Right atrium auricular region (tissue), 2 donors: ENCODE measurements around the gene NBL1. TPM values are rescaled to one million over a fixed set of nuclear protein-coding genes. Genes with fewer than 3 reads are reported as not detected.

Experiments used
- DNase-seq: peaks from one replicate; pipeline ENCODE4 v3.0.0-alpha.2; 2019; ENCODE audit warnings: low spot score
- H3K27ac ChIP-seq, 2 donors: fragments of 200-600 bp; sonication (generic); 1 replicate in 1 of 2; 2 replicates in 1 of 2; pipeline ENCODE4 v1.5.1; 2016 to 2019
- H3K27me3 ChIP-seq, 2 donors: fragments of 200-600 bp; sonication (generic); one replicate each; pipeline versions ENCODE4 v1.5.1 to v1.6.0; 2017 to 2019
- H3K36me3 ChIP-seq: fragments of 200-600 bp; sonication (generic); one replicate; pipeline ENCODE4 v1.5.1; 2016
- H3K4me1 ChIP-seq, 2 donors: fragments of 200-600 bp; sonication (generic); one replicate each; pipeline versions ENCODE4 v1.5.1 to v1.6.0; 2017 to 2019
- H3K4me3 ChIP-seq, 2 donors: fragments of 200-600 bp; sonication (generic); 1 replicate in 1 of 2; 2 replicates in 1 of 2; pipeline ENCODE4 v1.5.1; 2017 to 2019; ENCODE audit warnings: mild to moderate bottlenecking in 1 of 2, moderate library complexity in 1 of 2
- H3K9me3 ChIP-seq, 2 donors: fragments of 200-600 bp; sonication (generic); one replicate each; pipeline ENCODE4 v1.5.1; 2019
- total RNA-seq, 2 donors: library from RNA; depleted of rRNA; stranded (reverse); fragments of >200 nt; gene quantifications; one replicate each; pipeline ENCODE4 v1.1.0, GENCODE V29; 2016
- TF ChIP-seq, protein P1 (sequence below), 2 donors: fragments of 200-600 bp; sonication (generic); IDR thresholded peaks; one replicate each; pipeline ENCODE4 v1.5.1; 2019; ENCODE audit warnings: antibody characterized with exemption in 2 of 2

Gene NBL1
- total RNA-seq, 2 donors from 2014 or later: 19.5 to 57.2 TPM

DNA sequence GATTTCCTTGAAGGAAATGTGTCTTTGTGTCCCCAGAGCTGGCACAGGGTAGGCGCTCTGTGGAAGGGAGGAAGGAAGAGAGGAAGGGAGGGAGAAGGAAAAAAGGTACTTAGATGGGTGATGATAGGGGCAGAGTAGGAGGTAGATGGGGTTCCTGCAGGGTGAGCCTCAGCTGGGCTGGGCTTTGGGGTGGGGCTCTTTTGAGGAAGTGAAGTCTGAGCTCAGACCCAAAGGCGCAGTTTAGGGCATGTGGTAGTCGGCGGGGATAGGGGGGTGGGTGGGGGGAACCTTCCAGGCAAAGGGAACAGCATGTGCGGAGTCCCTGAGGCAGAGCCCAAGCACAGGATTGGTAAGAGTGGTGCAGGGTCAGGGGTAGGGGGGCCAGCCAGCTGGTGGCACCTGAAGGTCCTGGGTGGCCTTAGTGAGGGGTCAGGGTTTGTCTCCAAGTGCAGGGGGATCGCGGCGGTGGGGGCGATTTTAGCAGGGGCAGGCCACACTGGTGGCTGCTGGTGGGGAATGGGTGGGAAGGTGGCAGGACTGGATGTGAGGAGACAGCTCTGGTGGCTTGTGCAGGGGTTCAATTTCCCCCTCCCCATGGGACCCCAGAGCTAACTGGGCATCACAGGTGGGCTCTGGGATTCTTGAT, 12.1 kb downstream of the NBL1 start:
- H3K9me3 ChIP-seq: no peaks in the 10 kb centered on the region
- H3K27me3 ChIP-seq: no peaks in the 10 kb centered on the region
- no peak for DNase-seq
- H3K4me1 ChIP-seq: peaks cover 0 to 36% of the 10 kb centered on the region in 2 donors
- H3K36me3 ChIP-seq: peaks cover 17% of the 10 kb centered on the region
- H3K27ac ChIP-seq: no peak overlapping the region
- H3K4me3 ChIP-seq: no peak overlapping the region
- TF ChIP-seq, protein P1, sequence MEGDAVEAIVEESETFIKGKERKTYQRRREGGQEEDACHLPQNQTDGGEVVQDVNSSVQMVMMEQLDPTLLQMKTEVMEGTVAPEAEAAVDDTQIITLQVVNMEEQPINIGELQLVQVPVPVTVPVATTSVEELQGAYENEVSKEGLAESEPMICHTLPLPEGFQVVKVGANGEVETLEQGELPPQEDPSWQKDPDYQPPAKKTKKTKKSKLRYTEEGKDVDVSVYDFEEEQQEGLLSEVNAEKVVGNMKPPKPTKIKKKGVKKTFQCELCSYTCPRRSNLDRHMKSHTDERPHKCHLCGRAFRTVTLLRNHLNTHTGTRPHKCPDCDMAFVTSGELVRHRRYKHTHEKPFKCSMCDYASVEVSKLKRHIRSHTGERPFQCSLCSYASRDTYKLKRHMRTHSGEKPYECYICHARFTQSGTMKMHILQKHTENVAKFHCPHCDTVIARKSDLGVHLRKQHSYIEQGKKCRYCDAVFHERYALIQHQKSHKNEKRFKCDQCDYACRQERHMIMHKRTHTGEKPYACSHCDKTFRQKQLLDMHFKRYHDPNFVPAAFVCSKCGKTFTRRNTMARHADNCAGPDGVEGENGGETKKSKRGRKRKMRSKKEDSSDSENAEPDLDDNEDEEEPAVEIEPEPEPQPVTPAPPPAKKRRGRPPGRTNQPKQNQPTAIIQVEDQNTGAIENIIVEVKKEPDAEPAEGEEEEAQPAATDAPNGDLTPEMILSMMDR (IDR thresholded peaks at IDR 0.05): no peak

DNA sequence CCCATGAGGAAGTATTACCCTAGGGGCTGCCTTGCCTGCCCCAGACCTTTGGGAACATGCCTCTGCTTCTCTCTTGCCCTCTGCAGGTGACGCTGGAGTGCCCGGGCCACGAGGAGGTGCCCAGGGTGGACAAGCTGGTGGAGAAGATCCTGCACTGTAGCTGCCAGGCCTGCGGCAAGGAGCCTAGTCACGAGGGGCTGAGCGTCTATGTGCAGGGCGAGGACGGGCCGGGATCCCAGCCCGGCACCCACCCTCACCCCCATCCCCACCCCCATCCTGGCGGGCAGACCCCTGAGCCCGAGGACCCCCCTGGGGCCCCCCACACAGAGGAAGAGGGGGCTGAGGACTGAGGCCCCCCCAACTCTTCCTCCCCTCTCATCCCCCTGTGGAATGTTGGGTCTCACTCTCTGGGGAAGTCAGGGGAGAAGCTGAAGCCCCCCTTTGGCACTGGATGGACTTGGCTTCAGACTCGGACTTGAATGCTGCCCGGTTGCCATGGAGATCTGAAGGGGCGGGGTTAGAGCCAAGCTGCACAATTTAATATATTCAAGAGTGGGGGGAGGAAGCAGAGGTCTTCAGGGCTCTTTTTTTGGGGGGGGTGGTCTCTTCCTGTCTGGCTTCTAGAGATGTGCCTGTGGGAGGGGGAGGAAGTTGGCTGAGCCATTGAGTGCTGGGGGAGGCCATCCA, 12.8 kb downstream of the NBL1 start:
- H3K9me3 ChIP-seq: no peaks in the 10 kb centered on the region
- no peak overlapping the region for H3K4me3 ChIP-seq
- H3K27me3 ChIP-seq: no peaks in the 10 kb centered on the region
- no peak for DNase-seq
- peaks cover 17% of the 10 kb centered on the region for H3K36me3 ChIP-seq
- peaks cover 0 to 30% of the 10 kb centered on the region in 2 donors for H3K4me1 ChIP-seq
- no peak overlapping the region for H3K27ac ChIP-seq
- TF ChIP-seq, protein P1 (IDR thresholded peaks at IDR 0.05): no peak

DNA sequence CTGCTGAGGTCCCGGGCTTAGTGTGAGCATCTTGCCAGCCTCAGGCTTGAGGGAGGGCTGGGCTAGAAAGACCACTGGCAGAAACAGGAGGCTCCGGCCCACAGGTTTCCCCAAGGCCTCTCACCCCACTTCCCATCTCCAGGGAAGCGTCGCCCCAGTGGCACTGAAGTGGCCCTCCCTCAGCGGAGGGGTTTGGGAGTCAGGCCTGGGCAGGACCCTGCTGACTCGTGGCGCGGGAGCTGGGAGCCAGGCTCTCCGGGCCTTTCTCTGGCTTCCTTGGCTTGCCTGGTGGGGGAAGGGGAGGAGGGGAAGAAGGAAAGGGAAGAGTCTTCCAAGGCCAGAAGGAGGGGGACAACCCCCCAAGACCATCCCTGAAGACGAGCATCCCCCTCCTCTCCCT, 13.4 kb downstream of the NBL1 start:
- Histone ChIP-seq H3K27ac (no peak overlapping the region), H3K27me3 (no peaks in the 10 kb centered on the region)

DNA sequence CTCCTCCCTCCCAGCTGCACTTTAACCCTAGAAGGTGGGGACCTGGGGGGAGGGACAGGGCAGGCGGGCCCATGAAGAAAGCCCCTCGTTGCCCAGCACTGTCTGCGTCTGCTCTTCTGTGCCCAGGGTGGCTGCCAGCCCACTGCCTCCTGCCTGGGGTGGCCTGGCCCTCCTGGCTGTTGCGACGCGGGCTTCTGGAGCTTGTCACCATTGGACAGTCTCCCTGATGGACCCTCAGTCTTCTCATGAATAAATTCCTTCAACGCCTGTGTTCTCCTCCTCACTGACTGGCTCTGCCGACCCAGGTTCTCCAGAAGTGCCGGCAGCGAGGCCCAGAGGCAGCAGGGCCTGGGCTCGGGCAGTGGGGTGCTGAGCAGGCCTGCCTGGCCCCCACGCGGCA, 14.1 kb downstream of the NBL1 start:
- H3K4me1 ChIP-seq: peaks cover 0 to 22% of the 10 kb centered on the region in 2 donors
- no peak overlapping the region for H3K4me3 ChIP-seq
- peaks cover 17% of the 10 kb centered on the region for H3K36me3 ChIP-seq
- DNase-seq: no peak
- H3K27me3 ChIP-seq: no peaks in the 10 kb centered on the region
- no peaks in the 10 kb centered on the region for H3K9me3 ChIP-seq
- TF ChIP-seq, protein P1 (IDR thresholded peaks at IDR 0.05): no peak
- H3K27ac ChIP-seq: no peak overlapping the region

More for the DNA sequence above, 13.4 kb downstream of the NBL1 start:
- H3K9me3 ChIP-seq: no peaks in the 10 kb centered on the region
- peaks cover 0 to 24% of the 10 kb centered on the region in 2 donors for H3K4me1 ChIP-seq
- H3K36me3 ChIP-seq: peaks cover 17% of the 10 kb centered on the region
- H3K4me3 ChIP-seq: no peak overlapping the region
- no peak for DNase-seq
- TF ChIP-seq, protein P1 (IDR thresholded peaks at IDR 0.05): no peak

DNA sequence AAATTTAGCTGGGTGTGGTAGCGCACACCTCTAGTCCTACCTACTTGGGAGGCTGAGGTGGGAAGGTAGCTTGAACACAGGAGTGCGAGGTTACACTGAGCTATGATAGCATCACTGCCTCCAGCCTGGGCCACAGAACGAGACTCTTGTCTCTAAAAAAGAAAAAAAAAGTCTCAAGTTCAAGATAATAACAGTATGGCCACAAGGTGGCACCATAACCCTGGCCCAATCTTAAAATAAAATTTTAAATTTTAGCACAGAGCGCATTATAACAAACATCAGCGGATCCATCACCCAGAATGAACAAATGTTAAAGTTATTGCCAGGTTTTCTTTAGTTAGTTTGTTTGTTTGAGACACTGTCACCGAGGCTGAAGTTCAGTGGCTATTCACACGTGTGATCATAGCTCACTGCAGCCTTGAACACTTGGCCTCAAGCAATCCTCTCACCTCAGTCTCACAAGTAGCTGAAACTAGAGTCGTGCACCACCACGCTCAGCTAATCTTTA, 17.7 kb downstream of the NBL1 start:
- Histone ChIP-seq H3K4me3 (no peak overlapping the region), H3K36me3 (peaks cover 10% of the 10 kb centered on the region), H3K27me3 (peaks cover 11 to 25% of the 10 kb centered on the region in 2 donors), H3K4me1 (peaks cover 0 to 21% of the 10 kb centered on the region in 2 donors), H3K27ac (no peak overlapping the region), H3K9me3 (no peaks in the 10 kb centered on the region)
- DNase-seq: no peak
- TF ChIP-seq, protein P1 (IDR thresholded peaks at IDR 0.05): peak; percentile 70 to 85
